ENCODE data around the gene ADGRG2.

GRCh38 chrX:18974993-18975392, 147.3 kb downstream of the ADGRG2 start:
- no peak for TF ChIP-seq ZC3H11A (IDR thresholded peaks at IDR 0.05; ENCODE audit: low read depth, low read length)
- TF ChIP-seq CTCF (IDR thresholded peaks at IDR 0.05 in 2 of 3, conservative IDR thresholded peaks at IDR 0.05 in 1 of 3; ENCODE audit: insufficient read depth in 2 of 3, low read depth in 1 of 3, low read length in 3 of 3), result no peak
- no peak for TF ChIP-seq MAX (CRISPR knock-in tag; IDR thresholded peaks at IDR 0.05)
- TF ChIP-seq SPI1 (IDR thresholded peaks at IDR 0.05; ENCODE audit: borderline replicate concordance, low read depth, low read length), result no peak
- TF ChIP-seq AFF4 (CRISPR knock-in tag; IDR thresholded peaks at IDR 0.05), result no peak
- no peak for TF ChIP-seq ZC3H8 (IDR thresholded peaks at IDR 0.05)
- no peak for TF ChIP-seq CBFA2T2 (conservative IDR thresholded peaks at IDR 0.05)
- no peak for TF ChIP-seq PPARD (CRISPR knock-in tag; IDR thresholded peaks at IDR 0.05)
- TF ChIP-seq JUN (IDR thresholded peaks at IDR 0.05; ENCODE audit: borderline replicate concordance, low read depth, low read length), result no peak
- TF ChIP-seq JUN (CRISPR knock-in tag; IDR thresholded peaks at IDR 0.05; ENCODE audit: borderline replicate concordance), result no peak

Data from K562 (cell line).